ENCODE results near the gene DVL2. TPM values are rescaled to one million over a fixed set of nuclear protein-coding genes. Genes with fewer than 3 reads are reported as not detected.

Gene DVL2
- total RNA-seq, 4 donors from 2014 or later: 34.5 to 55.5 (median 43.7) TPM

- Histone ChIP-seq H3K27me3 (no peaks in the 10 kb centered on the region), H3K36me3 (peaks cover 25 to 85% (median 57%) of the 10 kb centered on the region in 4 donors), H3K4me1 (no peaks in the 10 kb centered on the region), H3K4me3 (no peak overlapping the region), H3K27ac (replicated peaks in 1 of 4) (no peak overlapping the region), H3K9me3 (no peaks in the 10 kb centered on the region)
- WGBS: 71% methylated on average over 1 of the region's 12 CpGs
- intact Hi-C loops (cut with DNase I): no loop called here
- DNase-seq (ENCODE audit: extremely low spot score): no peak
- TF ChIP-seq EP300 (IDR thresholded peaks at IDR 0.05) (no peak), CTCF (IDR thresholded peaks at IDR 0.05) (no peak), POLR2A (IDR thresholded peaks at IDR 0.05; ENCODE audit: low read depth) (no peak), POLR2AphosphoS5 (IDR thresholded peaks at IDR 0.05) (no peak)
These were observed 38.3 kb downstream of the DVL2 start for GRCh38 chr17:7195971-7196370.

- peaks cover 34 to 77% (median 61%) of the 10 kb centered on the region in 4 donors for H3K36me3 ChIP-seq
- WGBS: 68% methylated on average over 12 of the region's 12 CpGs
- DNase-seq (ENCODE audit: extremely low spot score): no peak
These were observed 41.9 kb downstream of the DVL2 start for GRCh38 chr17:7192271-7192937.

GRCh38 chr17:7191571-7192270 is 42.6 kb downstream of the DVL2 start:
- Histone ChIP-seq H3K27me3 (no peaks in the 10 kb centered on the region), H3K27ac (replicated peaks in 1 of 4) (no peak overlapping the region), H3K4me1 (no peaks in the 10 kb centered on the region), H3K36me3 (peaks cover 34 to 70% (median 55%) of the 10 kb centered on the region in 4 donors), H3K4me3 (no peak overlapping the region), H3K9me3 (no peaks in the 10 kb centered on the region)
- no peak for TF ChIP-seq CTCF (IDR thresholded peaks at IDR 0.05)
- peak in 1 of 2 donors; percentile 35 for TF ChIP-seq POLR2AphosphoS5 (IDR thresholded peaks at IDR 0.05)
- WGBS: 78% methylated on average over 20 of the region's 26 CpGs
- intact Hi-C loops (cut with DNase I): no loop called here
- DNase-seq (ENCODE audit: extremely low spot score): no peak

More at GRCh38 chr17:7192271-7192937, 41.9 kb downstream of the DVL2 start:
- Histone ChIP-seq H3K4me1 (no peaks in the 10 kb centered on the region), H3K27ac (replicated peaks in 1 of 4) (no peak overlapping the region), H3K4me3 (no peak overlapping the region), H3K9me3 (no peaks in the 10 kb centered on the region), H3K27me3 (no peaks in the 10 kb centered on the region)
- TF ChIP-seq CTCF (IDR thresholded peaks at IDR 0.05) (no peak), POLR2AphosphoS5 (IDR thresholded peaks at IDR 0.05) (no peak), POLR2A (IDR thresholded peaks at IDR 0.05; ENCODE audit: low read depth) (no peak), EP300 (IDR thresholded peaks at IDR 0.05) (no peak)
- intact Hi-C loops (cut with DNase I): no loop called here

- Histone ChIP-seq H3K4me3 (no peak overlapping the region), H3K4me1 (no peaks in the 10 kb centered on the region), H3K36me3 (peaks cover 29 to 64% (median 49%) of the 10 kb centered on the region in 4 donors), H3K27me3 (no peaks in the 10 kb centered on the region), H3K9me3 (no peaks in the 10 kb centered on the region), H3K27ac (replicated peaks in 1 of 4) (no peak overlapping the region)
- TF ChIP-seq CTCF (IDR thresholded peaks at IDR 0.05): no peak
- no peak for TF ChIP-seq POLR2A (IDR thresholded peaks at IDR 0.05; ENCODE audit: low read depth)
- TF ChIP-seq EP300 (IDR thresholded peaks at IDR 0.05): no peak
- no peak for TF ChIP-seq POLR2AphosphoS5 (IDR thresholded peaks at IDR 0.05)
- no peak for DNase-seq (ENCODE audit: extremely low spot score)
- 90% methylated on average over 9 of the region's 12 CpGs for WGBS
- intact Hi-C loops (cut with DNase I): no loop called here
These were observed 43.2 kb downstream of the DVL2 start for GRCh38 chr17:7191069-7191468.
